Measurements from ENCODE around the gene SH3PXD2A.
A peak's percentile ranks its signal among the peaks of the same experiment; 100 is the strongest.

DNA sequence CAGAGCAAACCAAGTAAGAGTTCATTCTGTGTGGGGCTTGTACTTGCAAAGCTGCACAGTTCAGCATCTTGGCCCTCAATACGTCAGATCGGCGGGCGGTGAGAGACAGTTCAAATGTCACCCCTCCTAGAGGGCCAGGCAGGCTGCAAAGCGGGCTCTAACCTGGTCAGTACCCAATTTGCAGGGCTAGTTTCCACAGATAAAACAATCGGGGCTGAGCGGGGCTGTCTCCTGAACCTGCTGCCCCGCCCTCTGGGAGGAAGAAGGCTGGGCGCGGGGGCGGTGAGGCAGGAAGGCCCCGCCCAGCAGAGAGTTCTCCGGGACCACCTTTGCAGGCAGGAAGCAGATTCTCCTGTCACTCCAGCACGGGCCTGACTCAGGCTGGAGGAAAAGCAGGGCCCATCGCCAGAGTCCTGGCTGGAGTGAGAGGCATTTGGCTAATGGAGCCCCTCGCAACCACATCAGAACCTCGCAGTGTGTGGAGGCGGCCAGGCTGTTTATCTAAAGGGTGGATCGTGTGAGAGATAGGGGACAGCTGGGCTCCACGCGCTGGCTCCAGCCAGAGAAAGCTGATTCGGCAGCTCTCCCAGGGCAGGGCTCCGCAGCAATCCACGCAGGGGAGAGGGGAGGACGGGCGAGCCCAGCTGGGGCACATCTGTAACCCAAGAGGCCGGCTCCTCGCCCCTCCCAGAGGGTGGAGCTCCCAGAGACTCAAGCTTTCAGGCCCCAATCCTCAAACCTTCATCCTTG is 83.1 kb downstream of the SH3PXD2A start:
- TF ChIP-seq CTCF (tag by site-specific recombination; IDR thresholded peaks at IDR 0.05): no peak
- TF ChIP-seq ZNF10 (tag by site-specific recombination; IDR thresholded peaks at IDR 0.05): no peak
- no peak for TF ChIP-seq ZNF280D (tag by site-specific recombination; IDR thresholded peaks at IDR 0.05)
- TF ChIP-seq ZNF530 (tag by site-specific recombination; IDR thresholded peaks at IDR 0.05; ENCODE audit: low read depth): no peak
- no peak for TF ChIP-seq MYNN (tag by site-specific recombination; IDR thresholded peaks at IDR 0.05; ENCODE audit: borderline replicate concordance)
- TF ChIP-seq, protein P1, sequence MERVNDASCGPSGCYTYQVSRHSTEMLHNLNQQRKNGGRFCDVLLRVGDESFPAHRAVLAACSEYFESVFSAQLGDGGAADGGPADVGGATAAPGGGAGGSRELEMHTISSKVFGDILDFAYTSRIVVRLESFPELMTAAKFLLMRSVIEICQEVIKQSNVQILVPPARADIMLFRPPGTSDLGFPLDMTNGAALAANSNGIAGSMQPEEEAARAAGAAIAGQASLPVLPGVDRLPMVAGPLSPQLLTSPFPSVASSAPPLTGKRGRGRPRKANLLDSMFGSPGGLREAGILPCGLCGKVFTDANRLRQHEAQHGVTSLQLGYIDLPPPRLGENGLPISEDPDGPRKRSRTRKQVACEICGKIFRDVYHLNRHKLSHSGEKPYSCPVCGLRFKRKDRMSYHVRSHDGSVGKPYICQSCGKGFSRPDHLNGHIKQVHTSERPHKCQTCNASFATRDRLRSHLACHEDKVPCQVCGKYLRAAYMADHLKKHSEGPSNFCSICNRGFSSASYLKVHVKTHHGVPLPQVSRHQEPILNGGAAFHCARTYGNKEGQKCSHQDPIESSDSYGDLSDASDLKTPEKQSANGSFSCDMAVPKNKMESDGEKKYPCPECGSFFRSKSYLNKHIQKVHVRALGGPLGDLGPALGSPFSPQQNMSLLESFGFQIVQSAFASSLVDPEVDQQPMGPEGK (tag by site-specific recombination; IDR thresholded peaks at IDR 0.05): peak; percentile 62; the same call in 1 of the 2 replicates
- TF ChIP-seq ZBTB49 (tag by site-specific recombination; IDR thresholded peaks at IDR 0.05; ENCODE audit: low read depth): no peak
